PC-9 (cell line): Measurements from ENCODE around the gene AGBL5. TPM values are rescaled to one million over a fixed set of nuclear protein-coding genes. Genes with fewer than 3 reads are reported as not detected.

Experiments
- BruUV-seq: library from RNA; stranded (reverse); fragments of 400-500 nt; replicated peaks from 2 replicates; lab custom pipeline; 2021; lab: Mats Ljungman, UMichigan
- CTCF ChIA-PET: fragments of 300-600 bp; sonication (Branson Sonifier 250); formaldehyde crosslinking; loops from one replicate; lab custom pipeline; 2022; ENCODE audit warnings: antibody characterized with exemption; lab: Charles Lee
- POLR2A ChIA-PET: fragments of 300-600 bp; sonication (Branson Sonifier 250); formaldehyde crosslinking; loops from one replicate; lab custom pipeline; 2022; ENCODE audit warnings: antibody characterized with exemption; ENCODE audit not compliant: unreplicated experiment; lab: Charles Lee
- DNase-seq, 2 experiments: peaks; one replicate each; pipeline versions ENCODE4 v3.0.0 to v3.0.0-alpha.2; 2015 to 2022; ENCODE audit warnings: mixed read lengths in 1 of 2
- H2AFZ ChIP-seq: fragments of 200-600 bp; sonication (generic); 2 replicates; pipeline ENCODE4 v1.8.1; 2017; ENCODE audit warnings: antibody characterized with exemption
- H3F3A ChIP-seq: fragments of 200-600 bp; sonication (generic); 2 replicates; pipeline ENCODE4 v1.8.1; 2017; ENCODE audit warnings: antibody characterized with exemption, mild to moderate bottlenecking, low read depth; ENCODE audit not compliant: insufficient read depth
- H3K27ac ChIP-seq: fragments of 200-600 bp; sonication (generic); 2 replicates; pipeline ENCODE4 v1.6.1; 2016; ENCODE audit warnings: mixed run types
- H3K27me3 ChIP-seq: fragments of 200-600 bp; sonication (generic); 2 replicates; pipeline ENCODE4 v1.6.1; 2016; ENCODE audit warnings: low read depth, mixed run types; ENCODE audit not compliant: insufficient read depth
- H3K36me3 ChIP-seq: fragments of 200-600 bp; sonication (generic); 2 replicates; pipeline ENCODE4 v1.6.1; 2016; ENCODE audit warnings: low read depth, mixed run types
- H3K4me1 ChIP-seq: fragments of 200-600 bp; sonication (generic); replicated peaks from 2 replicates; pipeline ENCODE4 v1.6.1; 2016; ENCODE audit warnings: mixed run types; ENCODE audit not compliant: insufficient read depth
- H3K4me2 ChIP-seq: fragments of 200-600 bp; sonication (generic); 2 replicates; pipeline ENCODE4 v1.6.1; 2017; ENCODE audit warnings: mixed run types
- H3K4me3 ChIP-seq: fragments of 200-600 bp; sonication (generic); 2 replicates; pipeline ENCODE4 v1.6.1; 2016; ENCODE audit warnings: mixed run types
- H3K79me2 ChIP-seq: fragments of 200-600 bp; sonication (generic); 2 replicates; pipeline ENCODE4 v1.6.1; 2017; ENCODE audit warnings: low read depth, mixed run types
- H3K9me2 ChIP-seq: fragments of 200-600 bp; sonication (generic); 2 replicates; pipeline ENCODE4 v1.8.1; 2017; ENCODE audit warnings: mild to moderate bottlenecking; ENCODE audit not compliant: insufficient read depth
- H3K9me3 ChIP-seq: fragments of 200-600 bp; sonication (generic); 2 replicates; pipeline ENCODE4 v1.8.1; 2016; ENCODE audit warnings: low read depth; ENCODE audit not compliant: insufficient read depth
- H4K20me1 ChIP-seq: fragments of 200-600 bp; sonication (generic); 2 replicates; pipeline ENCODE4 v1.8.1; 2017; ENCODE audit not compliant: insufficient read depth
- EZH2 ChIP-seq: fragments of 200-600 bp; sonication (generic); IDR thresholded peaks from 2 replicates; pipeline ENCODE4 v1.8.0; 2017; ENCODE audit warnings: antibody characterized with exemption, low read depth
- intact Hi-C: fragments of 100-400 bp; cut with micrococcal nuclease; formaldehyde crosslinking; loops from one replicate; pipeline ENCODE4 v1.10.0; 2022; ENCODE audit not compliant: unreplicated experiment
- total RNA-seq: library from RNA; stranded (reverse); gene quantifications from 2 replicates; pipeline ENCODE4 v1.2.3, GENCODE V29; 2021
- TF ChIP-seq, protein P1 (sequence below): fragments of 200-600 bp; sonication (generic); conservative IDR thresholded peaks from 2 replicates; pipeline ENCODE4 v1.6.1; 2017; ENCODE audit warnings: mixed run types, antibody characterized with exemption, mild to moderate bottlenecking, moderate library complexity

The AGBL5 gene
- total RNA-seq, 1 experiment from 2014 or later = 63.2 TPM

GRCh38 chr2:27093430-27094352 is 42.2 kb downstream of the AGBL5 start:
- Histone ChIP-seq H3K4me3 (no peak overlapping the region), H2AFZ (no peak overlapping the region), H3K9me2 (no peaks in the 10 kb centered on the region), H3K9me3 (no peaks in the 10 kb centered on the region), H3F3A (peaks cover 6% of the 10 kb centered on the region; the same call in 1 of the 2 replicates), H3K36me3 (no peaks in the 10 kb centered on the region), H3K79me2 (no peaks in the 10 kb centered on the region), H3K4me2 (no peak overlapping the region), H3K27ac (no peak overlapping the region), H4K20me1 (no peaks in the 10 kb centered on the region), H3K27me3 (no peaks in the 10 kb centered on the region), H3K4me1 (no peaks in the 10 kb centered on the region)
- BruUV-seq = no TSS peak
- CTCF ChIA-PET = no interaction called here
- no peak for DNase-seq
- intact Hi-C loops = loop anchor here (2.0 kb wide), 1 partner anchor 187 kb away; no protein-coding TSS in a partner anchor
- no peak for TF ChIP-seq EZH2
- TF ChIP-seq, protein P1, sequence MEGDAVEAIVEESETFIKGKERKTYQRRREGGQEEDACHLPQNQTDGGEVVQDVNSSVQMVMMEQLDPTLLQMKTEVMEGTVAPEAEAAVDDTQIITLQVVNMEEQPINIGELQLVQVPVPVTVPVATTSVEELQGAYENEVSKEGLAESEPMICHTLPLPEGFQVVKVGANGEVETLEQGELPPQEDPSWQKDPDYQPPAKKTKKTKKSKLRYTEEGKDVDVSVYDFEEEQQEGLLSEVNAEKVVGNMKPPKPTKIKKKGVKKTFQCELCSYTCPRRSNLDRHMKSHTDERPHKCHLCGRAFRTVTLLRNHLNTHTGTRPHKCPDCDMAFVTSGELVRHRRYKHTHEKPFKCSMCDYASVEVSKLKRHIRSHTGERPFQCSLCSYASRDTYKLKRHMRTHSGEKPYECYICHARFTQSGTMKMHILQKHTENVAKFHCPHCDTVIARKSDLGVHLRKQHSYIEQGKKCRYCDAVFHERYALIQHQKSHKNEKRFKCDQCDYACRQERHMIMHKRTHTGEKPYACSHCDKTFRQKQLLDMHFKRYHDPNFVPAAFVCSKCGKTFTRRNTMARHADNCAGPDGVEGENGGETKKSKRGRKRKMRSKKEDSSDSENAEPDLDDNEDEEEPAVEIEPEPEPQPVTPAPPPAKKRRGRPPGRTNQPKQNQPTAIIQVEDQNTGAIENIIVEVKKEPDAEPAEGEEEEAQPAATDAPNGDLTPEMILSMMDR = no peak
- POLR2A ChIA-PET = no interaction called here

DNA sequence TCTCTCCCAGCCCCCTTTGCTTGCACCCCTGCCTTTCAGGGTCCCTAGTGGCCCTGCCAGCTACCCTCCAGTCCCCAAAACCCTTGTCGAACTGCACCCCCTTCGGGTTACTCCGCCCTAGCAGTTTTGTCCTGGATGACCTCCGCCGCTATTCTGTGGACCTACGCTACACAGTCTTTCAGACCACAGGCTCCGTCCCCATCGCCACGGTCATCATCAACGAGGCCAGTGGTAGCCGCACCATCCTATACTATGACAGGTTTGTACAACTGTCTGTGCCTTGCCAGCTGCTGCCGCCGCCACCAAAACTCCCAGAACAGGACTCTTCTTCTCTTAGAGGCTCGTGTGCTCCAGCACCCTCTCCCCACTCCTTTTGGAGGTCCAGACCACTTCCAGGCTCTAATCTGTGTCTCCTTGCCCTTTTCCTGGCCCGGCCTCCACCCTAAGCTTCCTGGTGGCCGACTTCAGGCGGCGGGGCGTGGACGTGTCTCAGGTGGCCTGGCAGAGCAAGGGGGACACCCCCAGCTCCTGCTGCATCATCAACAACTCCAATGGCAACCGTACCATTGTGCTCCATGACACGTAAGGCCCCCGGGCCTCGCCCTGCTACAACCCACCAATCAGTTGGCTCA is 43.0 kb downstream of the AGBL5 start:
- no peaks in the 10 kb centered on the region for H4K20me1 ChIP-seq
- DNase-seq = no peak
- no peaks in the 10 kb centered on the region for H3K9me2 ChIP-seq
- ChIA-PET CTCF (no interaction called here), POLR2A (no interaction called here)
- H3K4me1 ChIP-seq = no peaks in the 10 kb centered on the region
- TF ChIP-seq, protein P1 = no peak
- TF ChIP-seq EZH2 = no peak
- no peaks in the 10 kb centered on the region for H3K9me3 ChIP-seq
- H3K4me2 ChIP-seq = no peak overlapping the region
- H2AFZ ChIP-seq = no peak overlapping the region
- H3K79me2 ChIP-seq = no peaks in the 10 kb centered on the region
- H3K4me3 ChIP-seq = no peak overlapping the region
- no TSS peak for BruUV-seq
- intact Hi-C loops = no loop called here
- peaks cover 6% of the 10 kb centered on the region; the same call in 1 of the 2 replicates for H3F3A ChIP-seq
- no peaks in the 10 kb centered on the region for H3K36me3 ChIP-seq
- H3K27me3 ChIP-seq = no peaks in the 10 kb centered on the region
- no peak overlapping the region for H3K27ac ChIP-seq

DNA sequence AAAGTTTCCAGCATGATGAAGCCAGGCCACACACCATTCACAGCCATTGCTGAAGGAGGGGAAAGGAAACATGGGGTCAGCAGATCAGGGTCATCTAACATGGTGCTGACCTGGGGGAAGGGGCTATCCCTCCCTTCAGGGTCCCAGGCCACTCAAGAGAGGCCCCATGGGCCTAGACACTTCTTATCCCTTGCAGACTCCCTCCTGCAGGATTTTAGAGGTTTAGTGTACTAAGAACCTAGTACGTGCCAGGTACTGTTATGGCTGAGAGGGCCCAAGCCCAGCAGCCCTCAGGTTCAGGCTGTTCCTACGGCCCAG is 43.9 kb downstream of the AGBL5 start:
- Histone ChIP-seq H2AFZ (no peak overlapping the region), H3K36me3 (no peaks in the 10 kb centered on the region), H3K4me3 (no peak overlapping the region), H3K4me2 (no peak overlapping the region), H3K27ac (no peak overlapping the region), H3K9me3 (no peaks in the 10 kb centered on the region), H3K79me2 (no peaks in the 10 kb centered on the region), H3K4me1 (no peaks in the 10 kb centered on the region), H3K9me2 (no peaks in the 10 kb centered on the region), H3K27me3 (no peaks in the 10 kb centered on the region), H4K20me1 (no peaks in the 10 kb centered on the region), H3F3A (peaks cover 6% of the 10 kb centered on the region; the same call in 1 of the 2 replicates)
- CTCF ChIA-PET = no interaction called here
- no TSS peak for BruUV-seq
- TF ChIP-seq, protein P1 = no peak
- TF ChIP-seq EZH2 = no peak
- intact Hi-C loops = loop anchor here (5.0 kb wide), 1 partner anchor 277 kb away; the partner anchor contains the start of genes EIF2B4 and SNX17
- DNase-seq = no peak
- POLR2A ChIA-PET = no interaction called here
